IPS-15b (cell line): ENCODE results near the gene ZNF662.

Experiments used
- H3K27me3 ChIP-seq: one replicate; pipeline ENCODE4 v1.6.1; 2013; ENCODE audit warnings: low read length; ENCODE audit not compliant: control insufficient read depth, insufficient read depth
- H3K36me3 ChIP-seq: one replicate; pipeline ENCODE4 v1.6.1; 2013; ENCODE audit warnings: low read length; ENCODE audit not compliant: control insufficient read depth, insufficient read depth
- H3K4me1 ChIP-seq: one replicate; pipeline ENCODE4 v1.6.1; 2013; ENCODE audit warnings: mild to moderate bottlenecking, low read length; ENCODE audit not compliant: control insufficient read depth, insufficient read depth
- H3K4me3 ChIP-seq: one replicate; pipeline ENCODE4 v1.5.1; 2013; ENCODE audit warnings: low read depth, low read length
- H3K9ac ChIP-seq: one replicate; pipeline ENCODE4 v1.6.1; 2013; ENCODE audit warnings: low read depth, mild to moderate bottlenecking, low read length
- H3K9me3 ChIP-seq: one replicate; pipeline ENCODE4 v1.6.1; 2013; ENCODE audit warnings: mild to moderate bottlenecking, low read length; ENCODE audit not compliant: control insufficient read depth, insufficient read depth

The ZNF662 gene

GRCh38 chr3:42960282-42960681 is 54.3 kb downstream of the ZNF662 start:
- Histone ChIP-seq H3K9me3 (no peaks in the 10 kb centered on the region), H3K9ac (no peak overlapping the region), H3K27me3 (no peaks in the 10 kb centered on the region), H3K4me3 (no peak overlapping the region), H3K36me3 (no peaks in the 10 kb centered on the region), H3K4me1 (no peaks in the 10 kb centered on the region)

- Histone ChIP-seq H3K9ac (no peak overlapping the region), H3K27me3 (no peaks in the 10 kb centered on the region), H3K36me3 (no peaks in the 10 kb centered on the region), H3K4me3 (no peak overlapping the region), H3K4me1 (no peaks in the 10 kb centered on the region), H3K9me3 (no peaks in the 10 kb centered on the region)
Measured at GRCh38 chr3:42960786-42961185, 54.8 kb downstream of the ZNF662 start.

GRCh38 chr3:42961633-42962032 is 55.7 kb downstream of the ZNF662 start:
- no peaks in the 10 kb centered on the region for H3K9me3 ChIP-seq
- no peak overlapping the region for H3K4me3 ChIP-seq
- H3K4me1 ChIP-seq = no peaks in the 10 kb centered on the region
- H3K9ac ChIP-seq = no peak overlapping the region
- no peaks in the 10 kb centered on the region for H3K27me3 ChIP-seq
- H3K36me3 ChIP-seq = no peaks in the 10 kb centered on the region

GRCh38 chr3:42963269-42963668 is 57.3 kb downstream of the ZNF662 start:
- H3K9me3 ChIP-seq = no peaks in the 10 kb centered on the region
- H3K27me3 ChIP-seq = no peaks in the 10 kb centered on the region
- H3K4me1 ChIP-seq = no peaks in the 10 kb centered on the region
- H3K9ac ChIP-seq = no peak overlapping the region
- H3K4me3 ChIP-seq = no peak overlapping the region
- H3K36me3 ChIP-seq = no peaks in the 10 kb centered on the region

- no peaks in the 10 kb centered on the region for H3K9me3 ChIP-seq
- H3K4me3 ChIP-seq = no peak overlapping the region
- no peaks in the 10 kb centered on the region for H3K27me3 ChIP-seq
- H3K36me3 ChIP-seq = no peaks in the 10 kb centered on the region
- H3K4me1 ChIP-seq = no peaks in the 10 kb centered on the region
- H3K9ac ChIP-seq = no peak overlapping the region
Measured at GRCh38 chr3:42964266-42964665, 58.3 kb downstream of the ZNF662 start.
